HG03066 (cell line): ENCODE measurements around the gene KRTCAP2.
"Not testable (repeated sequence)": the region's sequence is repeated elsewhere in the genome, so short reads cannot be mapped to it uniquely, and the experiment has no call there.

Experiments used
- ATAC-seq: cut with Tn5 transposase; IDR thresholded peaks from one replicate; pipeline ENCODE4 v1.9.1; 2021; ENCODE audit warnings: low read depth; ENCODE audit not compliant: unreplicated experiment

The KRTCAP2 gene

DNA sequence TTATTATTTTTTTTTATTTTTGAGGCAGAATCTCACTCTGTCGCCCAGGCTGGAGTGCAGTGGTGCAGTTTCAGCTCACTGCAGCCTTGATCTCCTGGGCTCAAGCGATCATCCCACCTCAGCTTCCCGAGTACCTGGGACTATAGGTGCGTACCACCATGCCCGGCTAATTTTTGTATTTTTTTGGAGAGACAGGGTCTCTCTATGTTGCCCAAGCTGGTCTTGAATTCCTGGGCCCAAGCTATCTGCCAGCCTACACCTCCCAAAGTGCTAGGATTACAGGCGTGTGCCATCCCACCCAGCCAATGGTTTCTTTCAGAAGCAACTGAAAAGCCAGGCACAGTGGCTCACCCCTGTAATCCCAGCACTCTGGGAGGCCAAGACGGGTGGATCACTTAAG, 2.3 kb downstream of the KRTCAP2 start:
- ATAC-seq = no peak

DNA sequence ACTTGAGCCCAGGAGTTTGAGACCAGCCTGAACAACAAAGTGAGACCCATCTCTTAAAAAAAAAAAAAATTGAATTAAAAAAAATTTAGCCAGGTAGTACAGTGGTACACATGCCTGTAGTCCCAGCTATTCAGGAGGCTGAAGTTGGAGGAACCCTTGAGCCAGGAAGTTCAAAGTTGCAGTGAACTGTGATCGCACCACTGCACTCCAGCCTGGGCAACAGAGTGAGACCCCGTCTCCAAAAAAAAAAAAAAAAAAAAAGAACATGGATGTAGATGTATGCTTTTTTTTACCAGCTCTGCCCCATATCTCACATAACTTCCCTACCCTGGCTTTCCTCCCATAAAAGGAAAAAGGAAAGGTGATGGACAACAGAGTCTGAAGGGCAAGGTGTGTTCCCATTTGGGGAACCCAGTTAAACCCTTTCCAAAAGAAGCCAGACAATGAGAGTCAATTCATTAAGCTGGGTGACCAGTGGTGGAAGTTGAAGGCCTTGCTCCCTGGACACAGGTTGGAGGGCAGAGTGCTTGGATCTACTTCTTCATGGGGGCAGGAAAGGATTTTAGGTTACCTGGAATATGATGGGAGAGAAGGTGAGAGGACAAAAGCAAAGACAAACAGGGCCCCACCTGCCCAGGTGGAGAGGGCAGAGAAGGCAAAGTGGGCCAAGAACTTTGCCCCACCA, 2.9 kb downstream of the KRTCAP2 start:
- ATAC-seq = no peak

DNA sequence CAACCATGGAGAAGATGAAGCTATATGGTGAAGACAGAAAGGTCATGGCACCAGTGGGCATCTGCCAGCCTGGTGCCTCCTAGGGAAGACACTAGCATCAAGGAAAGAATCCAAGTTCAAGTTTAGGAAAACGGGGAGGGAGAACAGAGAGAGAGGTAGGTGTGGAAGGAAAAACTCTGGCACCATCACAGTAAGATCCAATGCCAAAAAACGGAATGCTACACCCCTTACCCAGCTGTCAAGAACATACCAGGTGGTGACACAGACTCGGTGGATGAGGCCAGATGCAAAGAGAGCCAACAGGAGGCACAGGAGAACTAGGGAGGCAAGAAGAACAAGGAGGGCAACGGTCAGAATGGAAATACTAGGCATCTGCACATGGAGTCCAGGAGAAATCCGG, 3.6 kb downstream of the KRTCAP2 start:
- ATAC-seq = no peak

DNA sequence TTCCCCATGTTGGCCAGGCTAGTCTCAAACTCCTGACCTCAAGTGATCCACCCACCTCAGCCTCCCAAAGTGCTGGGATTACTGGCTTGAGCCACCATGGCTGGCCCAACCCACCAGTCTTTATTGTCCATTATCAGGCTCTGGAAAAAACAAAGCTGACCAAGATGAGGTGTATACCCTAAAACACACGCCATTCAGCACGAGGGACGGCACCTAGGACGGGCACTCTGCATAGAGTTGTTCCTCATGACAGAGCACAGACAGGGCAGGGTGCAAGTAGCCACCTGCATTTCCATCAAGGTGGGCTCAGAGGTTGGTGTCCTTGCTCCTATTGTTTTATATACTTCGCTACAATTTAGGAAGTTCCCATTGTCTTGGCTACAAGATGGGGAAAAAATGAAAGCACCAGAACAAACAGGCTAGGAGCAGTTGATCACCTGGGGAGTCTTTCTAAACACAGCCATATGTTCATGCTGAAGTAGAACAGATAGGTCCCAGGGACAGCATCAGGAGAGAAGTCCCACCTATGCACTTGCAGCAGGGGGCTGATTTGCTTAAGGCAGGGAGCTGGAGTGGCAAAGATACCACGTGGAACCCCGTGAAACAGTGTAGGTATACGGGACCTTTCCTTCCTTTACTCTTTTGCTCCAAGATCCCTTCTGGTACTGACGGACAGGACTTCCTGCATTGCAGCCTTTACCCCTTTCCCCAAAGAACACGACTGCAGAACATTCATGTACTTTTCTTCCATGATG, 4.5 kb downstream of the KRTCAP2 start:
- no peak for ATAC-seq

DNA sequence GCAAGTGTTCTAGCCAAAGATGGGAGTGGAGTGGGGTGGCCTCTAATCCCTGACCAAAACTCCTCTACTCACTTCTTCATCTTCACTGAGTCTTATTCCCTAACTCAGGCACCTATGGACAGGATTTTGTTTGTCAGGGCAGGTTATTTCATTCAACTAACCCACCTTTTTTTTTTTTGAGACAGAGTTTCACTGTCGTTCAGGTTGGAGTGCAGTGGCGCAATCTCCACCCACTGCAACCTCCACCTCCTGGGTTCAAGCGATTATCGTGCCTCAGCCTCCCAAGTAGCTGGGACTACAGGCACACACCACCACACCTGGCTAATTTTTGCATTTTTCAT, 5.0 kb downstream of the KRTCAP2 start:
- ATAC-seq = not testable (repeated sequence)

DNA sequence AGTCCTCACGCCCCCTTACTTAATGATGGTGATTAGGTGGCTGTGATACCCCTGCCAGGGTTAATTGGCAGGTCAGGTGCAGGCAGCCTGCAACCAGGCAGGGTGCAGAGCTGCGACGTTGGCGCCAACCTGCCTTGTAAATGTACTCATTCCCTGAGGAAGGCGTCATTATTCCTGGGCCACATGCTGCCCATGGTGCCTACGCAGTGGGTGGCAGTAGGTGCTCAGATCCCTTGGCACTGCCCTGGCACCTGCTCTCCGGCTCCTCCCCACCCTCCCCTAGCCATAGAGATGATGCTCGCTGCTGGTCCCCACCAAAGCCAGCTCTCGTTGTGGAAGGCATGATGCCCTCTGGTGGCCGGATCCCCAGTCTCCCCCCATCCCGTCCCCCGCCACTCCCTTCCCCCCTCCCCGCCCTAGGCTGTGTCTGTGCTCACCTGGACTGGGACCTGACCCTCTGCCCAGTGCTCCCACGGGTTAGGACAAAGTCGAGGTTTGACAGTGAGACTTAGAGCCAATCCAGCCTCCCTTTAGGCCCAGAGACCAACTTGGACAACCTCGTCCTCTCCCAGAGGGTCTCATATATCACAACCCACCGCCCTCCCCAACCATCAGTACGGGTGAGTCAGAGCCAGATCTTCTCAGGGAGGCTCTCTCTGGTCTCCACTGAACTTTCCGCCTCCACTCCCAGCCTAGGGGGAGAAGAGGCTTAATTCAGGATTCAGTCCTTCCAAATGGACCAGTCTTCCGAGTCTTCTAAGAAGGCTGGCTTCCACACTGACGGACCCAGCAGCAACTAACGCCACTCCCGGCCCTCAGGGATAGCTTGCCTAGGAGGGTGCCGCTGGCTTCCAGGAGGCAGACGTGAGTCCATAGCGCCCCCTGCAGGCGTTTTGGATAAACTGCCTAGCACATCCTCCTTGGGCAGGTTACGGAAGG, 5.7 kb downstream of the KRTCAP2 start:
- no peak for ATAC-seq

DNA sequence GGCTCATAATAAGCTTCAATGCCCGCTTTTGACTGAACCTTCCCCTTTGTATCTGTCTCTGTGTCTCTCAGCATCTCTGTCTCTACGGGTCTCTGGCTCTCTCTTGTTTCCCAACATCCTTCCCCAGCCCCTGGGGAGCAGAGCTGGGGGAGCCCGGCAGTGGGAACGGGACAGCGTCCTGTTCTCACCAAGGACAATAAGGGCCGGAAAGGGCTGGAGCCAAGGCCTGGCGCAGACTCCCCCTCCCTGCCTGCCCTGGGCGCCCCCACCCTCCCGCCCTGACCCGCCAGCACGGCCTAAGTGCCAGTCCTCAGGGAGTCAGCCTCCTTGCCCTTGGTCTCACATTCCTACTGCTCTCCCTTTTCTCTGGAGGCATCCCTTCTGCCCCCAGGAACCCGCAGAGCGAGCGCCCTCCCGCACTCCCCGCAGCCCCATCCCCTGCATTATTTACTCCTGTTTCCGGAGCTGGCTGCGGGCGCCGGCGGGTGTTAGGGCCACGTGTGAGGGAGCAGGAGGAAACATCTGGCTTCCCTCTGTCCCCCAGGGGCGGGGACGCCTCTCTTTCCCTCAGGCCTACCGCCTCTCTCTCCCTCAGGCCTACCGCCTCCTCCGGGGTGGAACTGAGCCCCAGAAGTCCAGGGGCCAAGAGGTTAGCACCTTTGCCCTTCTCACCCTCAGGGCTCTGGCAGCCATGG, 6.5 kb downstream of the KRTCAP2 start:
- no peak for ATAC-seq

DNA sequence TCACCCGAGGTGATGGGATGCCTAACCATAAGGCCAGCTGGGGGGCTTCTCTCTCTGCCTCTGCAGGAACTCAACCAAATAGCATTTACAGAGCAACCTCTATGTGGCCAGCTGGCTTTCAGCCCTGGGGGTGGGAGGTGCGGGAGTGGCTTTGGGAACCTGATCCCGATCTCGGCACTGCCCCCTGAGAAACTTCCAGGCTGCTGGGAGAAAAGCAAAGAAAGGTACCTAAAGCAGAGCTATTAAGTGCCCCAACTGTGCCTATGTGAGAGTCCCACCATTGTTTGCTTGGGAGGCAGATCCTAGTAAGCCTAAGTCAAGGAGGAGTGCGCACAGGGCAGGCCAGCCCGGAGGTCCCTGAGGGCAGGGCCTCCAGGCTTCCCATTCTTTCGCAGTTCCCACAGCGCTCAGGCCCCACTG, 7.0 kb downstream of the KRTCAP2 start:
- ATAC-seq = no peak

DNA sequence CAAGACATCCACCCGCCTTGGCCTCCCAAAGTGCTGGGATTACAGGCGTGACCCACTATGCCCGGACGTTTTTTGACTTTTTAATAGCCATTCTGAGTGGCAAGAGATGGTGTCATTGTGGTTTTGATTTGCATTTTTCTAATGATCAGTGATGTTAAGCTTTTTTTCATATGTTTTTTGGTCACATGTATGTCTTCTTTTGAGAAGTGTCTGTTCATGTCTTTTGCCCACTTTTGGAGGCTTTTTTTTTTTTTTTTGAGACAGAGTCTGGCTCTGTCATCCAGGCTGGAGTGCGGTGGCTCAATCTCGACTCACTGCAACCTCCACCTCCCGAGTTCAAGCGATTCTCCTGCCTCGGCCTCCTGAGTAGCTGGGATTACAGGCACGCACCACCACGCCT, 8.5 kb downstream of the KRTCAP2 start:
- ATAC-seq = not testable (repeated sequence)

DNA sequence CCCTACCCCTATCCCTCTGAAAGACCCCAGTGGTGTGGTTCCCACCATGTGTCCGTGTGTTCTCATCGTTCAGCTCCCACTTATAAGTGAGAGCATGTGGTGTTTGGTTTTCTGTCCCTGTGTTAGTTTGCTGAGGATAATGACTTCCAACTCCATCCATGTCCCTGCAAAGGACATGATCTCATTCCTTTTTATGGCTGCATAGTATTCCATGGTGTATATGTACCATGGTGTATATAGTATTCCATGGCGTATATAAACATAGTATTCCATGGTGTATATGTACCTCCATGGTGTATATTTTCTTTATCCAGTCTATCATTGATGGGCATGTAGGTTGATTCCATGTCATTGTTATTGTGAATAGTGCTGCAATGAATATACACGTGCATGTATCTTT, 9.3 kb downstream of the KRTCAP2 start:
- ATAC-seq = not testable (repeated sequence)

DNA sequence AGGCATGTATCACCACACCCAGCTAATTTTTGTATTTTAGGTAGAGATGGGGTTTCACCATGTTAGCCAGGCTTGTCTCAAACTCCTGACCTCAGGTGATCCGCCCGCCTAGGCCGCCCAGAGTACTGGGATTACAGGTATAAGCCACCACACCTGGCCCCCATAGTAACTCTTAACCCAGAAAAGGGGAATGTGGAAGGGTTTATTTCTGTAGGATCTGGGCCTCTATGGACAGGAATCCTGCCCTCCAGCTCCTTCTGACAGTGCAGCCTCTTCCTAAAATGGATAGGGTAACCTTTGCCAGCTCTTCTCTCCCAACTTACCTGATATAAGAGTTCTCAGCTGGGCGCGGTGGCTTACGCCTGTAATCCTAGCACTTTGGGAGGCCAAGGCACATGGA, 10.5 kb downstream of the KRTCAP2 start:
- not testable (repeated sequence) for ATAC-seq

DNA sequence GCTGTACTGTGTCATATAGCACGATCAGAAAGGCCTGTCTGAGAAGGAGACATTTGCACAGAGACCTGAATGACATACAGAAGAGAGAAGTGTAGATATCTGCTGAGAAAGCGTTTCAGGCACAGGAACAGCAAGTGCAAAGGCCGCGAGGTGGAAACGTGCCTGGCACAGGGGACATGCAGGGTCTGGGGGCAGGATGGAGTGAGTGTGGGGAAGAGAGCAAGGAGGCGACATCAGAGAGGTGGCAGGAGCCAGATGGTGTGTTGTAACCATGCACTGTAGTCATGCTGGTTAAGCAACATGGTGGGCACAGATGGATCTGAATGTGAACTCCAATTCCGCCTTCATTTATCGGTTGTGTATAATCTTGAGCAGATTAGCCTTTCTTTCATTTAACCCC, 13.0 kb downstream of the KRTCAP2 start:
- ATAC-seq = no peak

DNA sequence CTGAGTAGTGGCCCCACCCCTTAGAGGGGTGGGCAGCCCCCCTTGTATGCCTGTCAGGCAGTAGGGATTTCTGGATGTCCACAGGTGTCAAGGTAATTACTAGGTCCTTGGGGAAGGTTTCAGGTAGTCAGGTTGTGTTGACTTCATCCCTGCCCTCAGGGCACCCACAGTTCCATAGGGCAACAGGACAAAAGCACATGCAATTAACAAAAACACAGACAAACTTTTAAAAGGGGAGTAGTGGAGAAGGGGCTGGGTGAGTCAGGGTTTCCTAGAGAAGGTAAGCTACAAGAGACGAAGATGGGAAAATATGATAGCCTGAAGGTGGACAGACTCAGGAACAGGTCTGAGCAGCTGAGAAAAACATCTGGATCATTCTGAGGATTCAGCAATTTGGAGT, 14.1 kb downstream of the KRTCAP2 start:
- no peak for ATAC-seq

DNA sequence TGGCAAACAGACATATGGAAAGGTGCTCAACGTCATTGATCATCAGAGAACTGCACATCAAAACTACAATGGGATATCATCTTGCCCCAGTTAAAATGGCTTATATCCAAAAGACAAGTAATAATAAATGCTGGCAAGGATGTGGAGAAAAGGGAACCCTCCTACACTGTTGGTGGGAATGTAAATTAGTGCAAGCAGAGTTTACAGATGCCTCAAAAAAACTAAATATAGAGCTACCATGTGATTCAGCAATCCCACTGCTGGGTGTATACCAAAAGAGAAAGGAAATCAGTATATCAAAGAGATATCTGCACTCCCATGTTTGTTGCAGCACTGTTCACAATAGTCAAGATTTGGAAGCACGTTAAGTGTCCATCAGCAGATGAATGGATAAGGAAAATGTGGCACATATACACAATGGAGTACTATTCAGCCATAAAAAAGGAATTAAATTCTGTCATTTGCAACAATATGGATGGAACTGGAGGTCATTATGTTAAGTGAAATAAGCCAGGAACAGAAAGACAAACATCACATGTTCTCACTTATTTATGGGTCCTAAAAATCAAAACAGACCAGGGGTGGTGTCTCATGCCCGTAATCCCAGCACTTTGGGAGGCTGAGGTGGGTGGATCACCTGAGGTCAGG, 17.0 kb downstream of the KRTCAP2 start:
- not testable (repeated sequence) for ATAC-seq

DNA sequence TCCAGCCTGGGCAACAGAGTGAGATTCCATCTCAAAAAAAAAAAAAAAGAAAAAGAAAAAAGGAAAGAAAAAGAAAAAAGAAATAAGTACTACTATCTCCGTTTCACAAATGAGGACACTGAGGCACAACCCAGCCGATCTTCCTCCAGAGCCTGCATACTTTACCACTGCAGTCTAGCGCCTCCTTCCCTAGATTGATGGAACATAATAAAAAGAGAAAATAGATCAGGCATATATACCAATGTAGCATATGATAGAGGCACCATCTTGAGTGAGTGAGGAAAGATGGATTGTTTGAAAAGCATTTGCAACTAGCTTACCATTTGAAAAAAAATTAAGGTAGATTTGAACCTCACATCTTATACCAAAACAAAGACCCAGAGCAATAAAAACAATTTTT, 27.6 kb downstream of the KRTCAP2 start:
- no peak for ATAC-seq

DNA sequence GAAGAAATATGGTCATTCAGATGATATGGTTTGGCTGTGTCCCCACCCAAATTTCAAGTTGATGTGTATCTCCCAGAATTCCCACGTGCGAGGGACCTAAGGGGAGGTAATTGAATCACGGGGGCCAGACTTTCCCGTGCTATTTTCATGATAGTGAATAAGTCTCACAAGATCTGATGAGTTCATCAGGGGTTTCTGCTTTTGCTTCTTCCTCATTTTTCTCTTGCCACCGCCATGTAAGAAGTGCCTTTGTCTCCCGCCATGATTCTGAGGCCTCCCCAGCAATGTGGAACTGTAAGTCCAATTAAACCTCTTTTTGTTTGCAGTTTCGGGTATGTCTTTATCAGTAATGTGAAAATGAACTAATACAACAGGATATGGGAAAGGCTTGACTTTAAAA, 31.4 kb downstream of the KRTCAP2 start:
- ATAC-seq = no peak

DNA sequence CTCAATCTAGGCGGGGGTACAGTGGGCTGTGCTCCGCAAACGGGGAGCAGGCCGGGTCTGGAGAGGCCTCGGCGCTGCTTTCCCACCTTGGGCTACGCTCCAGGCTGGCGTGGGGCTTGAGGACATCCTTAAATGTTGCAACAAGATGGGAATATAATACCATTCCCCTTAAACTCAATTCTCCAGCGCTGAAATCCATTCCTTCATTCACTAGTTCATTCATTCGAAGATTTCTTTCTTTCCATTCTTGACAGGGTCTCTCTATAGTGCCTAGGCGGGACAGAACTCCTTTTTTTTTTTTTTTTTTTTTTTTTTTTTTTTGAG, 32.5 kb downstream of the KRTCAP2 start:
- no peak for ATAC-seq

DNA sequence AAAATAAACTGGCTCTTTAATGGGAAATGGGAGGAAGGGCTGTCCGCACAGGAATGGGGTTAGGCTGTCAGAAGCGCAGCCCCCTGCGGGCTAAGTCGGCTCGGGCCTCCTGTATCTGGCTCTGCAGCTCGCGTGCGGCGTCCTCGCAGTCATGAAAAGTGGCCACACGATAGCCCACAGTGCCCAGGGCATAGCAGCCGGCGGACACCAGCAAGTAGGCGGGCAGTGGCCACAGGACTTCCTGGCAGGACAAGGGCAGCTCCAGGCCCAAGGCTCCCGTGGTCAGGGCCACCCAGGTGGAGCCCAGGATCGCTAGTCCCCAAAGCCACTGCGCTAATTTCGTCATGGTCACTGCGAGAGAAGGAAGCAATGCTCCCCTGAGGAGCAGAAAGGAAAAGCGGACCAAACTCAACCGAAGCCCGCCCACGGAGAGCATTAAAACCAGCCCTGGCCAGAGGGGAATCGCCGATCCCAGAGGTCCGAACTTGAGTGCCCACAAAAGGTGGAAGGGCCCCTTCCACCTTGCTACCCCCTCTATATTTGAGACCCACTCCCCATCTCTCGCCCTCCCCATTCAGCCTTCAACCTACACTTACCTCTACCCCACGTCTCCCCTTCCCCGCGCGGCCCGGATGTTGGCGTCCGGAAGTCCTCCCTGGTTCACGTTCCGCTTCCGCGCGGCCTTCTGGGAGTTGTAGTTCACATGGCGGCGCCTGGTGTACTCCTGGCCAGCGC, 33.0 kb downstream of the KRTCAP2 start, which contains the start of gene DPM3:
Gene DPM3 (minus strand): TSS at position 637 of the 735 bp plus-strand sequence. CDS start 291 bp downstream, at position 346.
- peak; percentile 73 for ATAC-seq

DNA sequence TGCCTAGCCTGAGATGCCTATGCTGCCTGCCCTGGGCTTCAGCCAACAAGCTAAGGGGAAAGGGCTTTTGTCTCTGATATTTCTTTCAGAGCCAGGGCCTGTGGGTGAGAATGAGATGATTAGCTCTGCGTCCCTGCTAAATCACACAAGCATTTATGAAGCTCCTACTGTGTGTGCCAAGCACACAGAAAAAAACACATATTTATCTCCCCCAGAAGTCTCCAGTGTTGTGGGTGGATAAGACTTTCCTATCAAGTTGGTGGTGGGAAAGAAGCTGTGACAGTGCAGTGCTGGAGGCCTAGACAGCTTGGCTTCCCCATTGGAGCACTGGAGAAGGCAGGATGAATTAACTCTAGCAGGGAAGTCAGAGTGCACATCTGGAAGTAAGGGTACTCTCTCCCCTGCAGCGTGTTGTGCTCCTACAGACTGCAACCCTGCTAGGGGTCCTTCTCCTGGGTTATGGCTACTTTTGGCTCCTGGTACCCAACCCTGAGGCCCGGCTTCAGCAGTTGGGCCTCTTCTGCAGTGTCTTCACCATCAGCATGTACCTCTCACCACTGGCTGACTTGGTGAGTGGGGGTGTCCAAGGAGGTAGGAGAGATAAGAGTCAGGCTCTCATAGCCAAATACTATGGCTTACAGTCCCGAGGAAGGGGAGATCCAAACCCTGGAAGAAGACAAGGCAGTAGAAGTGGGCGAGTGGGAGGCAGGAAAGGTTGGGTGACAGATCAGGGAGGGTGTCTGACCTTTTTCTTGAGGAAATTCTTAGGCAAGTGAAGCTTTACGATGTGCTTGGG, 35.8 kb downstream of the KRTCAP2 start:
- no peak for ATAC-seq
